Measurements from ENCODE around the gene SEC16B.

SEC16B gene

DNA sequence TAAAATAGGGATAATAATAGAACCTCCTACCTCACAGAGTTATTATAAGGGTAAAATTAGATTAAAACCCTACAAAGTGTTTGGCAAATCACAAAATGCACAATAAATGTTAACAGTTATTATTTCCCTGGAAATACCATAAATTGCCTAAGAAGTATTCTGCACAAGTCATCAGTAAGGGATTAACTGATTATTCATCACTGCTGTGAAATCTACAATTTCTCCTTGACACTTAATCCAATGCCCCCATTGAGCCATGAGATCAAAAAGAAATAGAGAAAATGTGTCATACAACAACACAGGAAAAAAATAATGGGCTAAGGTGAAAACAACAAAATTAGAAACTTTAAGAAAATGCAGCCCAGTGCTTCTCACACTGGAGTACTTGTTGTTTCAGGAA lies 6.7 kb upstream of the SEC16B start:
- DNase-seq: no peak

DNA sequence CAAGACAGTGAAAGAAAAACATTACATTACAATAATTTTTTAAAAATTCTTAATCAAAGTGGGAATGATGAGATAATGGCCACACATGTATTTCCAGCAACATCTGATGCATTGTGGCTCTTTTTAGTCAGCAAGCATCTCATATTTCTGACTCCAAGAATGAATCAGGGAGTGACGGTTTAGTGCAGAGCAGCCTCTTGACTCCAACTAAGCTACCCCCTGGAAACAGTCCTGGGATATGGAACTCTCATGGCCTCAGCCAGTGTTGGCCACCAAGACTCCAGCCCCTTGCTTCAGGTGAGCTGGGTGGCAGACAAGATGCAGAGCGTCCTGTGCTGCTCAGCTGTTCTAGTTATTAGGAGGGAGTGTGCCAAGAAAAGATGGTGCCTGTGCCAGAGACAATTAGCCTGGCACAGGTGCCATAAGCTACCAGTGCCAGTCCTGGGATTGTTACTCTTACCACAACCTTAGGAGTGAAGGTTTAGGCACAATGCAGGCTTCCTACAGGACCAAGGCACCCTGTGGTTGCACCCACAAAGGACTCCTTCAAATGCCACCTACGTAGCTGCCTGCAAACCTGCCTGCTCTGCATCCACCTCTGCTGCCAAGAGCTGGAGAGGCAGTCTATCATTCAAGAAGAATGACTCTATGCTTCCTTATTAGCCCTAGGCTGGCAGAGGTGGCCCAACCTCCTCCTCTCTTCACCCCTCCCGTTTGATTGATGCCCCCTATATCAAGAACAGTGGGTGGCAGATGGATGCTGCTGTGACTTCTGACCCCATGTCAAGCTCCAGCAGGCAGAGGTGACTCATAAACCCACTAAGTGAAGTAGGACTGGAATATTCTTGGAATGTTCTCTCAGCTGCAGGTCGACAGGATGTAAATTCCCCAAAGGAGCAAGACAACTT lies 6.0 kb upstream of the SEC16B start:
- peak; percentile 2 for DNase-seq

DNA sequence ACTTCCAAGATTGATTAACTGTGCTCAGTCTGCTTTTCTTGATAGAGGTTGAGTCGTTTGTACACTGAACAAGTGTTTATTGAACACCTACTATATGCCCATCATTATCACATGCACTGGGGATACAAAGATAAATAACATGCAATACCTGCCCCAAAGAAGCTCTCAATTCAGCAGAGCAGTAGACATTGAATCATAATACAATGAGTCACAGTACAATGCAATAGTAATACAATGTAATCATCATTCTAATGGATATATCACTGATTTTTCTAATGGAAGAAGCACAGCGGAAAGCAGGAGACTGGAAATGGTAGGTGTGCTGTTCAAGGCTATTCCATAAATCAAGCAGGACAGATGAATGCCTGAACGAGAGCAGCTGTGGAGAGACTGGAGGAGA lies 3.7 kb upstream of the SEC16B start:
- DNase-seq: no peak

DNA sequence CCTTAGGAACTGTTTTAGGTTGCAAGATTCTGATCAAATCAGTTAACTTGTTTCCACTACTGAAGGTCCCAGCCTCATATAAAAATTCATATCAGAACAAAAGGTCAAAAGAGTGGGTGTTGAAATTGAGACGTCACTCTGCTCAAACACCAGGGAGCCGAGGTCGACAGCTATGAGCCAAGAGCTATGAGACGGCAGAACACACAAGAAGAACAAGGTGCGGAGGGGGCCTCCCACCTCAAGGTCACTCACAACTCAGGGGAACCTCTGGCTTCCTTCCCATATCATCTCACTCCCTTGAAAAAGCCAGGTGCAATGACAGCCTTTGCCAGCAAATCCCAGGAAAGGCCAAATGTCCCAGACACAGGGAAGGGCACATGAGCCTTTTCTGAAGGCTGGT lies 749 bp downstream of the SEC16B start:
- DNase-seq: no peak

DNA sequence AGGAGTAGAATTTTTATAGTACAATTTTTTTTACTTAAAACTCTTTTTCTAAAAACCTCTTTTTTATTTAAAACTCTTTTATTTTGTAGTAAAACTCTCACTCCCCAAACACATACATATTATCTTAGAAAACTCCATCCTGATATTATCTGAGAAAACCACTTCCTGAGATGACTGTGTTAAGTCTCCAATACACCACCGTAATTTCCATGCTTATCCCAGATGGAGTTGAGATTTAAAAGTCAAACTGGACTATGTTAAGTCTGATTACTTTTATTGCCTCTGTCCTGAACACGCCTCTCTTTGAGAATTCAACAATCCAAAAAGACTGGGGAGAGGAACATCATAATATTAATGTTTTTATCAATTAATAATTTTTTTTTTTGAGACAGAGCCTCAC lies 3.7 kb downstream of the SEC16B start:
- DNase-seq: no peak

DNA sequence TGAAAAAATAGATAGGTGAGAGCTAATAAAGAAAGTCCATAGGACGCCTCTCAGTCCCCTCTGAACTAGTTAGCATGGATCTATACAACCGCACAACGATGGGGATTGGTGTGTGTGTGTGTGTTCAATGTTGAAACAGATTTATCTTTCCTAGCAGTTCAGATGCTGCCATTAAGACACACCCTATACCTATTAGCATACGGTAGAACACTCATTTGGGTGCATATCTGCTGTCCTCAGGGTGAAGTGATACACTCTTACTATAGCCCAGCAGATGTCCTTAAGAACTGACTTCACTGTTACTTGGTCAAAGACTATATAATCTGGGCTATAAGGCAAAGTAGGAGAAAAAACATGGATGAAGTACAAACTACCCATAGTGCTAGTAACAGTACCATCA lies 4.6 kb downstream of the SEC16B start:
- DNase-seq: no peak

DNA sequence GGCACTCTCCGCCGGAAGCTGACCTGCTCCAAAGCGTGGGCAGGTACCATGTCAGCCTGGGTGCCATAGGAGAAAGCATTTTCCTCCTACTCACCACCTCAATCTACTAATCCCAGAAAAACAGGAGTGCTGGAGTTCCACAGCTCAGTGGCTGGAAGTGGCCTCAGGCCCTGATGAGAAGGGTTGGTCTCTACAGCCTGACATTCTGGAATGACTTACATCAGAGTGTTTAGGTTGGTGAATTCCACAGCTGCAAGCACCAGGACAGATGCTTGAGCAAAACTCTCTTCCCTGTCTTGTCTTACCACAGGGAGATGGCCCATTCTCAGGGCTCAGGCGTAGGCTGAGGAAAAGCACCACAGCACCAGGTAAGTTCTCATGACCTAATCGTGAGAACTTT lies 5.5 kb downstream of the SEC16B start:
- no peak for DNase-seq

DNA sequence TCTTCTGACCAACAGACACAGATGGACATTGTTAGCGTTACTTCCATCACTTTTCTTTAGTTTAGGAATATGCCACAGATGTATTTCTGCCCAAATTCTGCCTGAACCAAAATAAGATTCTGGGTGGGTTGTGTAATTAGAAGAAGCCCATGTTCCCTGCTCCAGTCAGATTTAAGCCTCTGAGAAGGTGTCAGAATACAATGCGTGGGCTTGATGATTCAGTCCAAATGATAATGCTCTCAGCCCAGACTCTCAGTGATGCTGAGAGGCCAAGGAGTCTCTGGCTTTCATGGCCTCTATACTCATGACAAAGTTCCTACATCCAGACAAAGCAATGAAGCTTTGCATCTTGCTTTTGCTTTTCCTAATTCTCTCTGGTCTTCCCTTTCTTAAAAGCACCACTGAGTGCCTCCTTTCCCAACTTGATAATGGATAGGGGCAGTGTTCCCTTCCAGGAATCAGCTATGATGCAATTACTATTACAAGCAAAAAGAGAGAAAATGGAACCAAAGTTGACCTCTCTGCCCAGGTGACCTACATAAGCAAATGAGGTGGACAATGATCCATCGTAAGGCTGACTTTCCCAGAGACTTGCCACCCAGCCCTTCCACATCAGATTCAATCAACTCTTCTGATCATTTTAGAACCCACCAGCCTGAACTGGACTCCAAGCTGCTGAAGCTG lies 8.8 kb downstream of the SEC16B start:
- DNase-seq: no peak

DNA sequence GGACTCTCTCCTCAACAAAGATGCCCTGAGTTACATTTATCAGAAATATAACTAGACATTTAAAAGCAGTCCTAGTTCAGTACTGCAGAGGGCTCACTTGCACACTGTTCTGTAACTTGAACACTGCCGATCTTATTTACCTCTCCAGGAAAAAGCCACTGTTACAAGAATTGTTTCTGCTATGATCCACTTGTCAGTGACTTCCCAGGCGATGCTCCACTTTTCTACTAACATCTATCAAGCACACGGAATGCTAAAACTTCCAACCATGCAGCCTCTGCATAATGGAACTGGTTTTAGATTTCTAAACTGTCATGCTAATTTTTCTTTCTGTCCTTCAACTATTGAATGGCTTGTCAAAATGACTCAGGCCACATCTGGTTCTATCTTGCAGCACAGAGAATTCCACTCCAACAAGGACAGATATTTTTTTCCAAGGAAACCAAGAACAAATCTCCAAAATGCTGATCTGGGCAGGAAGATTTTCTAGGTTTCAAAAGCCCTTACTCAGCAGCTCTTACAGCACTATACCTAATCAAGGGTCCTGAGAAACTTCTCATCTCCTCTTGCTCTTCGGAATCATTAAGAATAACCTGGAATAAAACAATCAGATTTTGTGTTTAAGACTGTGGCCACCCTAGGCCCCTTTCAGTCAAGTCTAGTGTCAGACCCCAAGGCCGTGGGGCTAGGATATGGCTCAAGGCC lies 9.9 kb downstream of the SEC16B start:
- peak; percentile 38 for DNase-seq

DNA sequence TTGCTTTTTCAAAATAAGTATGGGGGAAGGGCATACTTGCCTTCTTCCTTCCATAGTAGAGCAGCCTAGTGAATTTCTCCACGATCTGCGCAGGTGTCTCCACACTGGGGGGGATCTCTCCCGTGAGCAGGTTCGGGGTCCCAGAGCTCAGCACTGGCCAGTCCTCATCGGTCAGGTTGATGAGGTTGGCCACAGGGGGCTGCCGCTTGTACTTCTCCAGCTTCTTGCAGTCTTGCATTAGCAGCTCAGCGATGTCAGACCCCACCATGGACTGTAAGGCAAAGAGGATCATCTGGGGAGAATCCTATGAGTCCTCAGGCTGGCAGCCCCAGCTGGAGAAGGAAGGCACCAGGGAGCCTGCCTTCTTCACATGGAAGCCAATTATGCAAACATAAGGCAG lies 11.8 kb downstream of the SEC16B start:
- no peak for DNase-seq

DNA sequence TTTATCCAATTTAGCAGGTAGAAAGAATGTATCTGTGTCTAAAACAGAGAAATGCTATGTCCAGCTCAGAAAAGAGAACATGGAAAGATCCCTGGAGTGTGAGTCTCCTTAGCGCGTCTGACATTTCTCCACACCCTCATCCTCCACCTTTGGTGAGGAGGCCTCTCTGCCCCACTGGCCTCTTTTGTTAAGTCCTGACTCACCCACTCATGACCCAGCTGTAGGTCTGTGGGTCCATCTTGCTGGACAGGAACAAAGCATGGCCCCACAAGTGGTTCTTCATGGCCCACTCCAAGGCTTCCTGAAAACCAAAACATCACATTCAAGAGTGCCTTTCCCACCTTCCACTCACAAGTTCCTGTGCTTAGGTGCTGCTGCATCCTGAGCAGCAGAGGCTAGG lies 15.8 kb downstream of the SEC16B start:
- no peak for DNase-seq

DNA sequence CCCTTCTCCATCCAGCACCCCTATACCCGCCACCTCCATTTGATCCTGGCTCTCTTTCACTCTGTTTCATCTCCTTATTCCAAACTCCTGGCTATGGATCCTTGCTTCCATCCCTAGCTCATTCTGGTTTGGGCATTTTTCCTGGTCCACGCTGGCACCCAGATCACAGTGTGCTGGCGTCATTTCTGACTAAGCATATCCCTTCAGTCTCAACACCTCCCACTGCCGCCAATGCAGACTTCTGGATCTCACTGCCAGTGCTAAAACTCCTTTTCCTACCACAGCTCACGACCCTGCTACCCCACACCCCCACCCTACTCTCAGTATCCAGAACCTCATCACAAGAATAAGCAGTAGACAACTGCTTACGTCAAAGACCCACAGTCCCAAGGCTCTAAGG lies 16.3 kb downstream of the SEC16B start:
- no peak for DNase-seq

DNA sequence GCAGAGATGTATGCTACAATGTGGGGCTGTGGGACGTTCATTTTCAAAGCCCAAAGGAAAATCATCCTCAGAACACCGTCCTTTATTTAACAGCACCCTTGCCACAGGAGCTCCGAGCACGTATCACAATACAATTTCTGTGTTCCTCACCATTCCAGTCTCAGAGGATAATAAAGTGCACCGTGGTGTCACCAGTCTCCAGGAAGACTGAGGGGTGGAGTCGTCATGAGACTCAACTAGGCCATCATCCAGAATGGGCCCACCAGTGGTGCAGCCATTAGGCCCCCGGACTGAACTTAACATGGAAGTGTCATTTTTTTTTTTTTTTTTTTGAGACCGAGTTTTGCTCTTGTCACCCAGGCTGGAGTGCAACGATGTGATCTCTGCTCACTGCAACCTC lies 17.2 kb downstream of the SEC16B start:
- no peak for DNase-seq

DNA sequence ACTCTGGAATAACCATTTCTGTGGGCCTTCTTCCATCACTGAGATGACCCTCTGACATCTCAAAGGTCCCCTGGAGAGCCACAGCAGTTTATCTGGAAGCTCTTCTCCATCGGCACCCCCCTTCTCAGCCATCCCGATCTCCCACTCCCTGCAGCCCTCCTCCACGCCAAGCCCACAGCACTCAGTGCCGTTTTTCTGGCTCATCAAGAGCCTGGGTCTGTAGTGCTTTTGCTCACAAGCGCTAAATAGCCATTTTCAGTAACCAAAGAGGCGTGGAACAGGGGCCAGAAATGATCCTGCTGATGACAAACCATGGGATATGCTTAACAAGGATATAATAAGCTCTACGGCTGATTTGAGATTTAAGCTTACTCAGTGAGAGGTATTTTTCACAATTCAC lies 17.6 kb downstream of the SEC16B start:
- DNase-seq: no peak

DNA sequence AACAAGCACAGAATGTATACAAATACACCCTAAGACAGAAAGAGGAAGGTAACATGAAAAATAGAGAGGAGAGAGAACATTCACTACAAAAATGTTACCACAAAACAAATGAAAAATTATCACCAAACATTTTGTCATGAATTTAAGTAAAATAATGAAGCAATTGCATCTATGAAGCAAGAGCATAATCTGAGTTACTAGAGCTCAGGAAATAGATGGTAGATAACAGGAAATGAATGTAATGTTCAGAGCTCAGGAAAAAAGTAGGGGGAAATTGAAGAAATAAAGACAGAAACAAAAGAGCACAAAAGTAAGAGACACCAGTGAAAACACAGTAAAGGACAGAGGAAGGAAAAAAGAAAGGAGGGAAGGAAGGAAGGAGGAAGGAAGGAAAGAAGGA lies 19.4 kb downstream of the SEC16B start:
- DNase-seq: no peak

DNA sequence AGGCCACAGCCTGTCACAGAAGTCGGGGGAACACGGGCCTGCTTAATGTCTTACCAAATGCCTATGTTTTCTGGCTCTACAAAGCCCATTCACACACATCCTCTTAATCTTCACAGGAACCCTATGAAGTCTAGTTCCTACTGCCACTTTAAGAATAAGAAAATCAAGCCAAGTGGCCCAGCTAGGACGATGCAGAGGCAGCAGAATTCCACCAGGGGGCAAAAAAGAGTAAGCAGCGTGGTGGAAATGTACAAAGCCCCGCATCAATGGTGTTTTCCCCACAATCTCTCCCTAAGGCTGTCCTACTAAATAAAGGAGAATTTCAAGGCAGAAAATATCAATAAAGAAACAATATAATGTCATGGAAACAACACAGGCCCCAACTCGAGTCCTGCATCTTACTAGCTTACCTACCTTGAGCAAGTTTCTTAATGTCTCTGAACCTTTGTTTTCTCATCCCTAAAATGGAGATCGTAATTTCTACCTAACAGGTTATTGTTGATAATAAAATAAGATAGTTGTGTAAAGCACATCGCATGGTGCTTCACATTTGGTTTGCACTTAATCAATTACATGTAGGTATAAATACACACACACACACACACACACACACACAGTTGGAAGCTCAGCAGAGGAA lies 21.4 kb downstream of the SEC16B start:
- peak; percentile 59 for DNase-seq

DNA sequence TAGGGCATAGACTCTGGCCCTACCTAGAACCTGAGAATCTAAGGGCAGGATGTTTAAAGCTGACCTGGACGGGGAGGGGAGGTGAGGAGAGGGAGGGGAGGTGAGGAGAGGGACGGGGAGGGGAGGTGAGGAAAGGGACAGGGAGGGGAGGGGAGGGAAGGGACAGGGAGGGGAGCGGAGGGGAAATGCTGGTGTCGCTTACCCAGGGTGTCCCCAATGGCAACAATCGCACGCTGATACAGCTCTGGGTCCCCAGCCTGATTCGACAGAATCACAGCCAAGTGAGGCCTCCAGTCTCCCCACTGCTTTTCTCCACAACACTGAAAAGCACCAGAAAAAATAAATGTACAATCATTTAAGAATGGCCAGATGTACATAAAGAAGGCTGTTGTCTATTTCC lies 22.2 kb downstream of the SEC16B start:
- no peak for DNase-seq

DNA sequence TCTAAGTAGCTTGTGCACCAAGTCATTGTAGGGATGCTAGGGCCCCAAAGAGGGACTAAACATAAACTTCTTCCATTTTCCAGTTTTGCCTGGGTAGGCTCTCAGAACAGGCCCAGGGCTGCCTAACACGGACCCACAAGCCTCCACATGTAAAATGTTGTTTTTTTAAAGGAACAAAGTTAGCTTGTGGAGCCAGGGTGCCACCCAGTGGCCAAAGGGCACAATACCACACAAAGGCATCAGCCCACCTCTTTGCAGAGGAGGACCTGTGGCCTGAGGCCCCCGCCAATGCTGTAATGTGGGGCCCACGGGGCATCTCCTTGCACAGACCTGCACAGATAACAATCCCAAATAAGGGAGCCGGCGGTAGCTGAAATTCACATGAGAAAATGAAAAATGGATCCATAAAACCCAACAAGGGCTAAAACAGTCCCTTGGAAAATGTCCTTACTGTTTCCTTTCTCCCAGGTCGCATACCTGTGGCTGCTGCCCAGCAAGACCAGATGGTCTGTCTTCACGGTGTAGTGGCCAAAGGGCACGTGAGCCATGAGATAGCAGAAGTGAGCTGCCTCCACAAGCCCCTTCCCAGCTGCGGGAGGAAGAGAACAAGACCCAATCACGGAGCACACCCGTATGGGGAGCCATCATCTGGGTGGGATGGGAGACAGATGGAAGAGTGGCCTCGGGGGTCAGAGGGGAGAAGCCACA lies 23.8 kb downstream of the SEC16B start:
- peak; percentile 47 for DNase-seq

DNA sequence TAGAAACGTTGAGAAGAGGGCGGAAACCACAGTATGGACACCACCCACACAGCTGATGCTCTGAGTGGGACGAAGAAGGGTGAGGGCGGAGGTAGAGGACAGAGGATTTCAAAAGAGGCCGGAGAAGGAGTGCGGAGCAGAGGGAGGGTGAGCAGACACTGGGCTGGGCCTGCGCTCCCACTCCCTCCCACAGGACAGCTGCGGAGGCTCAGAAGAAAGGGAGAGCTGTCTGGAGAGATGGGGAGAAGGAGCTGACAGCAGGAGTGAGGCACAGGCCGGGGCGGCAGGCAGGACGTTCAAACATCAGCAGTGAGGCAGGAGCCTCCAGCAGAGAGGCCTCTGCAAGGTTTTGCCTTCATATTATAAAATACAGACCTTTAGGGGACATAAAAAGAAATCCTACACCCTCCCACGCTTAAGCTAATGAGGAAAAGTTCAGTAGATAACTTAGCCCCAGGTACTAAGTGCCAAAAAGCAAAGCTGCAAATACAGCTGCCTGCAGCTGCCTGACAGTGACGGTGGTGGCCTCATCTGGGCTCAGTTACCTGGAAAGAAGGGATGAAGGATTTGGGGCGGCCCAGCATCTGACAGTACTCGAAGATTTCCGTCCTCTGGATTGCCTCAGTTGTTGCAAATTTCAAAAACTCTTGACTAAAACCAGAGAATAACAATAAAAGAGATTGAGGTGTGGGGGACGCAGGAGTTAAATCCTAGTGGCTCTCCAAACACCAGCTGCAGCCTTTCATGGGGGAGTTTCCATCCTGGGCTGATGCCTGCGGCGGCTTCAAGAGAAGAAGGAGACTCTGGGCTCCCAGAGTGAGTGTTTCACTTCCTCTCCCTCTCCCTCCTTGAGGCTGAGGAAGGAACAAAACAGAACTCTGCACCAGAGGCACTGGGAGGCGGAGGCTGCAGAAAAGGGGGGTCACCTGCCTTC lies 25.6 kb downstream of the SEC16B start:
- no peak for DNase-seq

DNA sequence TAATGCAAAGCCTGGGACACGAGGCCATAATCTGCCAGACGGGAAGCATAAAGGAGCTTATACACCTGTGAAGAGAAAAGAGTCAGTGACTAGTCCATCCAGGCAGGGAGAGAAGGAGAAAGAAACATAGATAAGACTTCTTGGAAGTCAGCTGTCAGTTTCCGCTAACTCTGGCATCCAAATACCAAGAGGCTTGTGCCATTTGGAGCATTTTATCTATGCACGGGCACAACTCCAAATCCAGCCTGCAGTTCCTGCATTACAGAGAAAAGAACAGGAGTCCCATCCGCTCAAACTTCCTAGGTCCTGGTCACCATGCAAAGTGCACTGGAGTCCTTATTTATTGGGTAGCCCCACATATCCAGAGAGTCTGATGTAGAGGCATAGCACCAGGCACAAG lies 27.9 kb downstream of the SEC16B start:
- DNase-seq: no peak

DNA sequence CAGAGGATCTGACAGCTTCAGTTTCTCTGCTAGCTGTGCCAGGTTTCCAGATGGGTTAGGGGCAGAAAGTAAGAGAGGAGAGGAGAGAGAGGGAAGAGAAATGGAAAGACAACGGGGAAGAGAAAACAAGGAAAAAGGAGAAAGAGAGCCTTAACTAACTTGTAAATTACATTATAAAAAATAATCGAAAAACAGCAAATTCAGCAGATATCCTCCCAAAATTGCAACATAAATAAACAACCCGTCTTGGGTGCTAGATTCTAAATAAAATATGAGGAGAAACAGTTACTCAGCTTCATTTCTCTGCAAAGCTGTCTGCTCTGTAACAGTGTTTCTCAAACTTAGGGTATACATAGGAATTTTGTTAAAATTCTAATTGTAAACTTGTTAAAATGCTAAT lies 29.2 kb downstream of the SEC16B start:
- no peak for DNase-seq

DNA sequence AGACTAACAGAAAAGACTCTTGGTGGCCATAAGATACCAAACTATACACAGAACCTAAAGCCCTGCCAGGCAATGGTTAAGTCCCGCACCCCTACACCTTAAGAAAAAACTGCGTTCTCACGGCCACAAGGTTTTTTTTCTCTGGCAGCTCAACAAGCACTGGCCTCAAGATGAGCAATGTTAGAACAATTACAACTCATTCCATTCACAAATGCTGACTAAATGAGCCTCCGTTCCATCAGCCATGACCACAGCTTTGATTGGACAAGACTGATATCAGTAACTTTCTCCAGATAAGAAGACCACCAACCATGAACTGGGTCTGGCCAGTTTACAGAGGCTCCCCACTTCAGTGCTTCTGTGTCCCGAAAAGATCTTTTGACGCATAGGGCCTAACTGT lies 31.9 kb downstream of the SEC16B start:
- DNase-seq: no peak
